ENCODE data around the gene MGAT5B. TPM values are rescaled to one million over a fixed set of nuclear protein-coding genes. Genes with fewer than 3 reads are reported as not detected.
A peak's percentile ranks its signal among the peaks of the same experiment; 100 is the strongest.

Gene MGAT5B
- total and polyA plus RNA-seq, 11 donors, result 0.07 to 0.21 (median 0.15) TPM; not detected in 6

- DNase-seq (no peak), ATAC-seq (no peak)
- H3K9me3 ChIP-seq, result no peaks in the 10 kb centered on the region
- no peaks in the 10 kb centered on the region for H3K36me3 ChIP-seq
- H3K4me1 ChIP-seq, result no peaks in the 10 kb centered on the region
- H3K27me3 ChIP-seq, result peaks cover 0 to 16% (median 0%) of the 10 kb centered on the region in 9 donors
- intact Hi-C loops (cut with DNase I), result no loop called here
- no peak for TF ChIP-seq POLR2A (IDR thresholded peaks at IDR 0.05)
- no peak for TF ChIP-seq CTCF (IDR thresholded peaks at IDR 0.05)
- WGBS, 4 donors, result 76 to 87% (median 82%) methylated on average over 15 to 18 of the region's 18 CpGs
- no peak overlapping the region for H3K27ac ChIP-seq
- no peak overlapping the region for H3K4me3 ChIP-seq
Measured at GRCh38 chr17:76946111-76946771, 78.0 kb downstream of the MGAT5B start.

- no peaks in the 10 kb centered on the region for H3K9me3 ChIP-seq
- 51 to 100% (median 71%) methylated on average over 1 to 10 of the region's 10 CpGs for WGBS, 4 donors
- H3K4me3 ChIP-seq, result no peak overlapping the region
- no peak for DNase-seq
- TF ChIP-seq CTCF (IDR thresholded peaks at IDR 0.05), result no peak
- TF ChIP-seq POLR2A (IDR thresholded peaks at IDR 0.05), result no peak
- H3K27ac ChIP-seq, result no peak overlapping the region
- no peaks in the 10 kb centered on the region for H3K4me1 ChIP-seq
- ATAC-seq, result no peak
- H3K27me3 ChIP-seq, result peaks cover 0 to 16% (median 0%) of the 10 kb centered on the region in 9 donors
- intact Hi-C loops (cut with DNase I), result no loop called here
- no peaks in the 10 kb centered on the region for H3K36me3 ChIP-seq
Measured at GRCh38 chr17:76946772-76947135, 78.5 kb downstream of the MGAT5B start.

- no peaks in the 10 kb centered on the region for H3K36me3 ChIP-seq
- H3K4me1 ChIP-seq, result no peaks in the 10 kb centered on the region
- no peak for ATAC-seq
- H3K27ac ChIP-seq, result no peak overlapping the region
- intact Hi-C loops (cut with DNase I), result no loop called here
- WGBS, 4 donors, result 85 to 94% (median 91%) methylated on average over 9 to 10 of the region's 10 CpGs
- DNase-seq, result no peak
- no peak for TF ChIP-seq POLR2A (IDR thresholded peaks at IDR 0.05)
- TF ChIP-seq CTCF (IDR thresholded peaks at IDR 0.05), result no peak
- H3K9me3 ChIP-seq, result no peaks in the 10 kb centered on the region
- peaks cover 0 to 12% (median 0%) of the 10 kb centered on the region in 9 donors for H3K27me3 ChIP-seq
- no peak overlapping the region for H3K4me3 ChIP-seq
Measured at GRCh38 chr17:76947309-76947708, 79.1 kb downstream of the MGAT5B start.

GRCh38 chr17:76947771-76948170, 79.6 kb downstream of the MGAT5B start:
- DNase-seq (no peak), ATAC-seq (peak in 1 of 4 donors; percentile 28)
- no peak for TF ChIP-seq CTCF (IDR thresholded peaks at IDR 0.05)
- TF ChIP-seq POLR2A (IDR thresholded peaks at IDR 0.05), result no peak
- H3K27me3 ChIP-seq, result peaks cover 0 to 8% (median 0%) of the 10 kb centered on the region in 9 donors
- no peaks in the 10 kb centered on the region for H3K9me3 ChIP-seq
- H3K4me1 ChIP-seq, result no peaks in the 10 kb centered on the region
- no peaks in the 10 kb centered on the region for H3K36me3 ChIP-seq
- no peak overlapping the region for H3K4me3 ChIP-seq
- intact Hi-C loops (cut with DNase I), result no loop called here
- H3K27ac ChIP-seq, result no peak overlapping the region
- WGBS, 4 donors, result 68 to 78% (median 74%) methylated on average over 4 to 17 of the region's 17 CpGs
